Activated CD8-positive, alpha-beta T cell treated with anti-CD3 and anti-CD28 coated beads, Interleukin-2, amount 10 ng/mL, durations not matched to agents 7 days and 5 days (primary cell): Measurements from ENCODE around the gene ARHGEF4. TPM values are rescaled to one million over a fixed set of nuclear protein-coding genes. Genes with fewer than 3 reads are reported as not detected.
"Not testable (repeated sequence)": the region's sequence is repeated elsewhere in the genome, so short reads cannot be mapped to it uniquely, and the experiment has no call there.

Source experiments
- ATAC-seq: fragments of 150-1000 bp; cut with Tn5 transposase; one replicate; pipeline ENCODE4 v1.10.0; 2021; ENCODE audit warnings: moderate library complexity
- CTCF ChIA-PET: fragments of 350-600 bp; sonication (Branson Sonifier 250); formaldehyde crosslinking; loops from one replicate; lab custom pipeline; 2021; ENCODE audit warnings: antibody characterized with exemption; lab: Charles Lee
- POLR2A ChIA-PET: fragments of 350-600 bp; sonication (Branson Sonifier 250); formaldehyde crosslinking; loops from one replicate; lab custom pipeline; 2021; ENCODE audit warnings: antibody characterized with exemption; lab: Charles Lee
- DNase-seq: peaks from one replicate; pipeline ENCODE4 v3.0.0-alpha.2; 2020
- H3K27ac Mint-ChIP-seq: one replicate; pipeline ENCODE4 v1.8.0; 2021; ENCODE audit warnings: mild to moderate bottlenecking, mixed read lengths
- H3K27me3 Mint-ChIP-seq: one replicate; pipeline ENCODE4 v1.8.0; 2021; ENCODE audit warnings: low read depth, mixed read lengths
- H3K36me3 Mint-ChIP-seq: one replicate; pipeline ENCODE4 v1.8.0; 2021; ENCODE audit warnings: low read depth, mixed read lengths
- H3K4me1 Mint-ChIP-seq: one replicate; pipeline ENCODE4 v1.8.0; 2021; ENCODE audit warnings: low read depth, mixed read lengths
- H3K4me3 Mint-ChIP-seq: one replicate; pipeline ENCODE4 v1.8.0; 2021; ENCODE audit warnings: mild to moderate bottlenecking, mixed read lengths
- H3K9me3 Mint-ChIP-seq: one replicate; pipeline ENCODE4 v1.8.0; 2022; ENCODE audit warnings: mixed read lengths; ENCODE audit not compliant: insufficient read depth
- total RNA-seq, 2 experiments: library from RNA; stranded (reverse); gene quantifications; one replicate each; pipeline ENCODE4 v1.2.3, GENCODE V29; 2021

ARHGEF4 gene
- total RNA-seq, 2 experiments from 2014 or later: 2.9 to 3.3 TPM

DNA sequence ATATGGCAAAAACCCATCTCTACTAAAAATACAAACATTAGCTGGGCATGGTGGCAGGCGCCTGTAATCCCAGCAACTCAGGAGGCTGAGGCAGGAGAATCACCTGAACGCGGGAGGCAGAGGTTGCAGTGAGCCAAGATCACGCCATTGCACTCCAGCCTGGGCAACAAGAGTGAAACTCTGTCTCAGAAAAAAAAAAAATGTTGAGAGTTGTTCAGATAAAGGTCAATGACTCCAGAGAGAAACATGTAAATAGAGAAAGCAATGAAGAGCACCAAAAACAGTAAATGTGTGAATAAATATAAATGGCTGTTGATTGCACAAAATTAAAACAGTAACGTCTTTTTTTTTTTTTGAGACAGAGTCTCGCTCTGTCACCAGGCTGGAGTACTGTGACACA, 243.2 kb downstream of the ARHGEF4 start:
- DNase-seq, H3K4me3 Mint-ChIP-seq, H3K9me3 Mint-ChIP-seq, CTCF ChIA-PET, ATAC-seq, H3K27me3 Mint-ChIP-seq: not testable (repeated sequence)
- H3K27ac Mint-ChIP-seq: peak overlapping the region; percentile 84
- peaks cover 33% of the 10 kb centered on the region for H3K4me1 Mint-ChIP-seq
- H3K36me3 Mint-ChIP-seq: peaks cover 65% of the 10 kb centered on the region
- POLR2A ChIA-PET: interaction anchor here (0.6 kb wide), 1 partner anchor 76 kb away, joined by 5 read pairs; no protein-coding TSS in a partner anchor

DNA sequence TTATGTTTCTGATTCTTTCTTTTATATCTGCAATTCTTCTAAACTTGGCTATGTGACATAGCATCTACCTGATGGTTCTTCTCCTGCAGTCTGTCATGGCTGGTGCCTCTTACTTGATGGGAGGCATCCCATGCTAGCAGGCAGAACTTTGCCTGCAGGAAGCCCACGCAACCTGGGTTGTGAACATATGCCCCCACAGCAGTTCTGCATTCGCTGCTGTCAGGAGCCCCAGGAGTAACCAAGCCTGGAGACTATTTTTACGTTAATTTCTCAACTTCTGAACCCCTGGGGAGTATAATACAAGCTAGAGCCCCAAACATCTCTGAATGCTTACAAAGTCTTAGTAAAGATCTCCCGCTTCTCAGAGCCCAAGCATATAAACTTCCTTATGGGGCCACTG, 244.5 kb downstream of the ARHGEF4 start:
- Mint-ChIP-seq H3K9me3 (no peaks in the 10 kb centered on the region), H3K36me3 (peaks cover 68% of the 10 kb centered on the region), H3K27me3 (no peaks in the 10 kb centered on the region), H3K4me1 (peaks cover 34% of the 10 kb centered on the region), H3K27ac (peak overlapping the region; percentile 25), H3K4me3 (no peak overlapping the region)
- no peak for DNase-seq
- CTCF ChIA-PET: interaction anchor here (0.7 to 1.2 kb wide), 2 partner anchors 11 to 70 kb away, joined by 3 to 4 read pairs; no protein-coding TSS in a partner anchor
- POLR2A ChIA-PET: interaction anchor here (1.0 kb wide), 1 partner anchor 11 kb away, joined by 5 read pairs; no protein-coding TSS in a partner anchor
- ATAC-seq: no peak

DNA sequence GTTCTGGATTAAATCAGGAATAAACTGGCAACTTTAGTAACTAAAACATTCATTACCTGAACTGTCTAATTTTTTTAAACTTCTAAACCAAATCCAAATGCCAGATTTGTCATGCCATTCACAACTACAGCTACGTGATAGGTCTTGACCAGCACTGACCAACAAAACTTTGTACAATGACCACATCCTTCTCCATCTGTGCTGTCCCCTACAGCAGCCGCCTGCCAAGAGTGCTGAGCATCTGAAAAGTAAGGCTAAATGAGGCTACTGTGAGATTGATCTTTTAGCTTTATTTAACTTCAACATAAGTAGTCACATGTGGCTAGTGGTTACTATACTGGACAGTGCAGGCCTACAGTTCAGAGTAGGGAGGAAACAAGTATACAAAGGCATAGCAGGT, 248.9 kb downstream of the ARHGEF4 start:
- Mint-ChIP-seq H3K4me1 (peaks cover 25% of the 10 kb centered on the region), H3K27me3 (no peaks in the 10 kb centered on the region), H3K36me3 (peaks cover 62% of the 10 kb centered on the region), H3K4me3 (no peak overlapping the region), H3K9me3 (no peaks in the 10 kb centered on the region), H3K27ac (no peak overlapping the region)
- ChIA-PET POLR2A (no interaction called here), CTCF (no interaction called here)
- ATAC-seq: no peak
- DNase-seq: no peak

- ChIA-PET CTCF (interaction anchor here (1.2 to 2.5 kb wide), 6 partner anchors 11 to 400 kb away, joined by 4 to 15 read pairs (median 4); partner anchors contain the start of gene PLEKHB2), POLR2A (interaction anchor here (0.7 to 3.8 kb wide), 11 partner anchors 10 to 82 kb away, joined by 3 to 70 read pairs (median 6); partner anchors contain the start of gene PLEKHB2)
- DNase-seq: no peak
- Mint-ChIP-seq H3K27ac (peak overlapping the region; percentile 79), H3K27me3 (no peaks in the 10 kb centered on the region), H3K36me3 (peaks cover 24% of the 10 kb centered on the region), H3K4me3 (peak overlapping the region; percentile 80), H3K9me3 (no peaks in the 10 kb centered on the region), H3K4me1 (peaks cover 20% of the 10 kb centered on the region)
- ATAC-seq: no peak
These were observed 255.8 kb downstream of the ARHGEF4 start for GRCh38 chr2:131092458-131093005.

GRCh38 chr2:131093006-131093695, 256.4 kb downstream of the ARHGEF4 start, which contains the start of gene FAM168B:
FAM168B (minus strand) TSS chr2:131093460; CDS start chr2:131082646, 10,814 bp downstream.
- POLR2A ChIA-PET: interaction anchor here (0.7 to 3.8 kb wide), 15 partner anchors 10 to 82 kb away, joined by 3 to 70 read pairs (median 5); partner anchors contain the start of gene PLEKHB2
- no peaks in the 10 kb centered on the region for H3K27me3 Mint-ChIP-seq
- H3K27ac Mint-ChIP-seq: peak within 1 kb of the TSS; percentile 96
- peaks cover 18% of the 10 kb centered on the region for H3K36me3 Mint-ChIP-seq
- H3K9me3 Mint-ChIP-seq: no peaks in the 10 kb centered on the region
- H3K4me1 Mint-ChIP-seq: peaks cover 17% of the 10 kb centered on the region
- peak; percentile 85 for ATAC-seq
- CTCF ChIA-PET: interaction anchor here (1.3 to 2.5 kb wide), 5 partner anchors 10 to 400 kb away, joined by 4 to 15 read pairs (median 4); partner anchors contain the start of gene PLEKHB2
- peak; percentile 89 for DNase-seq
- peak within 1 kb of the TSS; percentile 90 for H3K4me3 Mint-ChIP-seq

- no peaks in the 10 kb centered on the region for H3K9me3 Mint-ChIP-seq
- H3K27me3 Mint-ChIP-seq: no peaks in the 10 kb centered on the region
- ATAC-seq (peak; percentile 87), DNase-seq (peak; percentile 27)
- H3K4me3 Mint-ChIP-seq: peak overlapping the region; percentile 90
- H3K27ac Mint-ChIP-seq: peak overlapping the region; percentile 96
- ChIA-PET POLR2A (interaction anchor here (0.8 to 3.8 kb wide), 9 partner anchors 10 to 83 kb away, joined by 3 to 70 read pairs (median 6); partner anchors contain the start of gene PLEKHB2), CTCF (interaction anchor here (1.2 to 2.5 kb wide), 3 partner anchors 10 to 28 kb away, joined by 3 to 15 read pairs (median 4); partner anchors contain the start of gene PLEKHB2)
- peaks cover 15% of the 10 kb centered on the region for H3K4me1 Mint-ChIP-seq
- H3K36me3 Mint-ChIP-seq: peaks cover 14% of the 10 kb centered on the region
These were observed 257.2 kb downstream of the ARHGEF4 start for GRCh38 chr2:131093696-131094462.

DNA sequence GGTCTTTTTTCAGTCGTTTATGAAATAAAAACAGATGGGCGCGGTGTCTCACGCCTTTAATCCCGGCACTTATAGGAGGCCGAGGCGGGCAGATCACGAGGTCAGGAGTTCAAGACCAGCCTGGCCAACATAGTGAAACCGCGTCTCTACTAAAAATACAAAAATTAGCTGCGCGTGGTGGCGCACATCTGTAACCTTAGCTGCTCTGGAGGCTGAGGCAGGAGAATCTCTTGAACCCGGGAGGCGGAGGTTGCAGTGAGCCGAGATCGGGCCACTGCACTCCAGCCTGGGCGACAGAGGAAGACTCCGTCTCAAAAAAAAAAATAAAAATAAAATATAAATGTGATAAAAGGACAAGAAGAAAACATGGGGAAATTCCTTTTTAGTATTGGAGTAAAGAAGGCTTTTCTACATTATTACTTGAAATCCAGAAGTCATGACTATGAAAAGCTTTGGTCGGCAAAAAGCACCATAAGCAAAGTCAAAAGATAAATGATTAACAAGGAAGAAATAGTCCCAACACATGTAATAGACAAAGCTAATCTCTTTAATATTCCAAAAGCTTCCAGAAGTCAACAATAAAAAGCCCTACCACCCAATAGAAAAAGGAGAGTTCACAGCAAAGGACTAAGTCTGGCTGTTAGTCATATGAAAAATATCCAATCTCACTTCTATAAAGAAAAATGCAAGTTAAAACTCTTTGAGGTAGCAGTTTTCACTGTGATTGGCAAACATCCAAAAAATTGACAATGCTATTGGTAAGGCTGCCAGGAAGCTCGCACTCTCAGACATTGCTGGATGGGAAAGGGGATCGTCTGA, 258.0 kb downstream of the ARHGEF4 start:
- H3K9me3 Mint-ChIP-seq: no peaks in the 10 kb centered on the region
- POLR2A ChIA-PET: interaction anchor here (1.8 to 3.8 kb wide), 3 partner anchors 9 to 53 kb away, joined by 6 to 70 read pairs (median 24); partner anchors contain the start of gene PLEKHB2

More for the DNA sequence above, 258.0 kb downstream of the ARHGEF4 start:
- Mint-ChIP-seq H3K27ac (peak overlapping the region; percentile 96), H3K27me3 (no peaks in the 10 kb centered on the region), H3K4me3 (peak overlapping the region; percentile 90), H3K4me1 (peaks cover 15% of the 10 kb centered on the region), H3K36me3 (peaks cover 10% of the 10 kb centered on the region)
- CTCF ChIA-PET: interaction anchor here (1.2 kb wide), 1 partner anchor 10 kb away, joined by 3 read pairs; the partner anchor contains the start of gene PLEKHB2
- DNase-seq: no peak
- ATAC-seq: no peak

Other genes with a start within 250 kb of the ARHGEF4 start
- gene CFC1, start 237.3 kb upstream of the ARHGEF4 start, total RNA-seq: not detected
- not detected for gene POTEJ, start 225.5 kb upstream of the ARHGEF4 start, total RNA-seq
- gene GPR148, start 107.8 kb upstream of the ARHGEF4 start, total RNA-seq: not detected
- not detected for gene AMER3, start 81.4 kb upstream of the ARHGEF4 start, total RNA-seq